ENCODE results near the gene SOX9. TPM values are rescaled to one million over a fixed set of nuclear protein-coding genes. Genes with fewer than 3 reads are reported as not detected.
"Not testable (repeated sequence)": the region's sequence is repeated elsewhere in the genome, so short reads cannot be mapped to it uniquely, and the experiment has no call there.

The SOX9 gene
- polyA plus RNA-seq, 5 donors, result 52.9 to 79.0 (median 57.5) TPM

GRCh38 chr17:72124438-72124775 lies 3.6 kb downstream of the SOX9 start:
- no peak for DNase-seq

- no peak for DNase-seq
Observed at GRCh38 chr17:72125226-72125651, 4.4 kb downstream of the SOX9 start.

GRCh38 chr17:72125742-72126141 lies 4.9 kb downstream of the SOX9 start:
- DNase-seq, result no peak

- no peak for DNase-seq
Observed at GRCh38 chr17:72126575-72127486, 6.0 kb downstream of the SOX9 start.

GRCh38 chr17:72128039-72128438 lies 7.2 kb downstream of the SOX9 start:
- no peak for DNase-seq

- no peak for DNase-seq
Observed at GRCh38 chr17:72134608-72135394, 14.0 kb downstream of the SOX9 start.

GRCh38 chr17:72135546-72136325 lies 14.9 kb downstream of the SOX9 start:
- DNase-seq, result no peak

- DNase-seq, result no peak
Observed at GRCh38 chr17:72136692-72137091, 15.9 kb downstream of the SOX9 start.

GRCh38 chr17:72137161-72137560 lies 16.3 kb downstream of the SOX9 start:
- no peak for DNase-seq

- no peak for DNase-seq
Observed at GRCh38 chr17:72139212-72139611, 18.4 kb downstream of the SOX9 start.

- DNase-seq, result no peak
Observed at GRCh38 chr17:72141336-72141735, 20.5 kb downstream of the SOX9 start.

GRCh38 chr17:72142097-72142496 lies 21.3 kb downstream of the SOX9 start:
- DNase-seq, result not testable (repeated sequence)

GRCh38 chr17:72142614-72143013 lies 21.8 kb downstream of the SOX9 start:
- no peak for DNase-seq

- DNase-seq, result no peak
Observed at GRCh38 chr17:72143245-72143644, 22.4 kb downstream of the SOX9 start.

- DNase-seq, result no peak
Observed at GRCh38 chr17:72144101-72144500, 23.3 kb downstream of the SOX9 start.

GRCh38 chr17:72145562-72145961 lies 24.7 kb downstream of the SOX9 start:
- no peak for DNase-seq

- no peak for DNase-seq
Observed at GRCh38 chr17:72145962-72146361, 25.1 kb downstream of the SOX9 start.

- no peak for DNase-seq
Observed at GRCh38 chr17:72146371-72146770, 25.6 kb downstream of the SOX9 start.

- no peak for DNase-seq
Observed at GRCh38 chr17:72150632-72151460, 30.0 kb downstream of the SOX9 start.

GRCh38 chr17:72151565-72152386 lies 31.0 kb downstream of the SOX9 start:
- DNase-seq, result peak in 1 of 2 donors; percentile 42
